ENCODE measurements around the gene CNPY2. TPM values are rescaled to one million over a fixed set of nuclear protein-coding genes. Genes with fewer than 3 reads are reported as not detected.

The CNPY2 gene
- total and polyA plus RNA-seq, 2 of the 13 experiments (the other 11 are each of a cell fraction or from before 2014, with no cell fraction given) = 285 to 356 TPM

GRCh38 chr12:56362130-56363059 lies 46.6 kb upstream of the CNPY2 start, which contains the start of gene APOF (continued):
- TF ChIP-seq TEF (CRISPR knock-in tag; IDR thresholded peaks at IDR 0.05) = no peak
- no peak for TF ChIP-seq ZNF615 (CRISPR knock-in tag; IDR thresholded peaks at IDR 0.05; ENCODE audit: borderline replicate concordance)
- peak; percentile 47; the same call in 1 of the 2 replicates for TF ChIP-seq HNF4G (IDR thresholded peaks at IDR 0.05; ENCODE audit: borderline replicate concordance, low read depth, low read length)
- TF ChIP-seq HNF4G (CRISPR knock-in tag; IDR thresholded peaks at IDR 0.05; ENCODE audit: borderline replicate concordance, low read depth) = 0 out of 2 replicates have a peak, but pooled peaks have one; percentile 28
- peak; percentile 90 for TF ChIP-seq MED1 (CRISPR knock-in tag; IDR thresholded peaks at IDR 0.05)
- TF ChIP-seq ZMYM4 (CRISPR knock-in tag; IDR thresholded peaks at IDR 0.05) = peak; percentile 29; the same call in 1 of the 2 replicates
- no peak for TF ChIP-seq ZC3H13 (CRISPR knock-in tag; IDR thresholded peaks at IDR 0.05)
- no peak for TF ChIP-seq FOXC1 (CRISPR knock-in tag; IDR thresholded peaks at IDR 0.05; ENCODE audit: borderline replicate concordance)
- no peak for TF ChIP-seq ZNF839 (CRISPR knock-in tag; IDR thresholded peaks at IDR 0.05; ENCODE audit: borderline replicate concordance)
- peak; percentile 90 for TF ChIP-seq ELF3 (CRISPR knock-in tag; IDR thresholded peaks at IDR 0.05)
- TF ChIP-seq RBAK (CRISPR knock-in tag; IDR thresholded peaks at IDR 0.05) = no peak
- TF ChIP-seq ISX (CRISPR knock-in tag; conservative IDR thresholded peaks at IDR 0.05) = no peak
- no peak for TF ChIP-seq MED8 (CRISPR knock-in tag; IDR thresholded peaks at IDR 0.05; ENCODE audit: insufficient replicate concordance)
- no peak for TF ChIP-seq ZFP62 (CRISPR knock-in tag; IDR thresholded peaks at IDR 0.05)
- TF ChIP-seq TCF7L2 (IDR thresholded peaks at IDR 0.05; ENCODE audit: low read depth, low read length) = no peak
- no peak for TF ChIP-seq SETDB1 (CRISPR knock-in tag; IDR thresholded peaks at IDR 0.05; ENCODE audit: borderline replicate concordance)
- no peak for TF ChIP-seq TFAP4 (IDR thresholded peaks at IDR 0.05; ENCODE audit: borderline replicate concordance, low read depth)
- peak; percentile 50; the same call in 1 of the 2 replicates for TF ChIP-seq ARID4A (CRISPR knock-in tag; IDR thresholded peaks at IDR 0.05; ENCODE audit: borderline replicate concordance)
- no peak for TF ChIP-seq ZNF567 (CRISPR knock-in tag; IDR thresholded peaks at IDR 0.05; ENCODE audit: borderline replicate concordance)
- TF ChIP-seq ZNF841 (CRISPR knock-in tag; IDR thresholded peaks at IDR 0.05; ENCODE audit: borderline replicate concordance) = no peak
- TF ChIP-seq ZNF296 (CRISPR knock-in tag; conservative IDR thresholded peaks at IDR 0.05) = no peak
- no peak for TF ChIP-seq ZNF766 (CRISPR knock-in tag; IDR thresholded peaks at IDR 0.05; ENCODE audit: borderline replicate concordance)
- no peak for TF ChIP-seq ZBTB43 (CRISPR knock-in tag; conservative IDR thresholded peaks at IDR 0.05)

All from HepG2 (cell line).